Measurements from ENCODE around the gene USP27X.

DNA sequence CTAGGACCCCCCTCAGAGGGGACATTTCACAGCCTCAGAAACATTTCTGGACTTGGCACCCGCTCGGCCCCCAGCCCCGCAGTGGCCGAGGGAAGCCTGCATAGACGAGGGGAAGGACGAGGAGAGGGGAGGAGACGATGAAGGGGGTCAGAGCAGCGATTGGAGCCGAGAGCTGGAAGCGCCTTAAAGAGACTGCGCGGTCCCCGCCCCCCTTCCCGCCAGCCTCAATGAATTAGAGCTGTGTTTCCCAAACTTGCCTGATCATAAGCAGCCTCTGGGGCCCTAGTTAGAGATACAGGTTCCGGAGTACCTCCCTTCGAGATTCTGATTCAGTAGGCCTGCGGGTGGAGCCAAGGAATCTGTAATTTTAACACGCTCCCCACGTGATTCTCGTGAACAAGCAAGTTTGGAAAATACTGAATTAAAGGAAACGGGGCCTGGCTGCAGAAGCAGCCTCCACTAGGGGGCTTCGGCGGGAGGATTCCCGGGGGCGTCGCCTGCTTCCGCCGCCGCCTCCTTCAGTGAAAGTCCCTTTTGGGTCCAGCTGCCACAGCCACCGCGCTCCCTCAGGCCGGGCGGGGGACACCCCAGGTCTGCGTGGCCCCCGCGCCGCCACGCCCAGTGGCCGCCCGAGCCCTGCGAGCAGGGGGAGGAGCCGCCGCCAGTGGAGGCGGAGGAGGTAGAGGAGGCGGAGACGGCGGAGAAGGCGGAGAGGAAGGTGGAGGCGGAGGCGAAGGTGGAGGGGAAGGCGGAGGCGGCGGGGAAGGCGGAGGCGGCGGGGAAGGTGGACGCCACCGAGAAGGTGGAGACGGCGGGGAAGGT is at the start of gene USP27X:
- no peak for TF ChIP-seq FOSL1 (IDR thresholded peaks at IDR 0.05; ENCODE audit: insufficient read depth, low read depth, low read length)
- no peak for TF ChIP-seq TCF12 (IDR thresholded peaks at IDR 0.05; ENCODE audit: low read depth, low read length)
- TF ChIP-seq SUZ12 (IDR thresholded peaks at IDR 0.05; ENCODE audit: low read length), result no peak
- TF ChIP-seq, protein P1, sequence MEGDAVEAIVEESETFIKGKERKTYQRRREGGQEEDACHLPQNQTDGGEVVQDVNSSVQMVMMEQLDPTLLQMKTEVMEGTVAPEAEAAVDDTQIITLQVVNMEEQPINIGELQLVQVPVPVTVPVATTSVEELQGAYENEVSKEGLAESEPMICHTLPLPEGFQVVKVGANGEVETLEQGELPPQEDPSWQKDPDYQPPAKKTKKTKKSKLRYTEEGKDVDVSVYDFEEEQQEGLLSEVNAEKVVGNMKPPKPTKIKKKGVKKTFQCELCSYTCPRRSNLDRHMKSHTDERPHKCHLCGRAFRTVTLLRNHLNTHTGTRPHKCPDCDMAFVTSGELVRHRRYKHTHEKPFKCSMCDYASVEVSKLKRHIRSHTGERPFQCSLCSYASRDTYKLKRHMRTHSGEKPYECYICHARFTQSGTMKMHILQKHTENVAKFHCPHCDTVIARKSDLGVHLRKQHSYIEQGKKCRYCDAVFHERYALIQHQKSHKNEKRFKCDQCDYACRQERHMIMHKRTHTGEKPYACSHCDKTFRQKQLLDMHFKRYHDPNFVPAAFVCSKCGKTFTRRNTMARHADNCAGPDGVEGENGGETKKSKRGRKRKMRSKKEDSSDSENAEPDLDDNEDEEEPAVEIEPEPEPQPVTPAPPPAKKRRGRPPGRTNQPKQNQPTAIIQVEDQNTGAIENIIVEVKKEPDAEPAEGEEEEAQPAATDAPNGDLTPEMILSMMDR (IDR thresholded peaks at IDR 0.05; ENCODE audit: control extremely low read depth in 1 of 3, insufficient read depth in 1 of 3, low read depth in 1 of 3, low read length in 3 of 3), result peak; percentile 33 to 38 (median 35)
- no peak for TF ChIP-seq POU5F1 (IDR thresholded peaks at IDR 0.05; ENCODE audit: low read depth, low read length)
- no peak for TF ChIP-seq EP300 (IDR thresholded peaks at IDR 0.05; ENCODE audit: borderline replicate concordance in 1 of 2, low read depth in 2 of 2, low read length in 2 of 2)
- no peak for TF ChIP-seq SP1 (IDR thresholded peaks at IDR 0.05; ENCODE audit: low read depth, low read length)
- TF ChIP-seq MAFK (IDR thresholded peaks at IDR 0.05; ENCODE audit: low read depth, low read length), result no peak
- no peak for TF ChIP-seq EZH2 (IDR thresholded peaks at IDR 0.05; ENCODE audit: low read depth, low read length, severe bottlenecking)
- no peak for TF ChIP-seq RAD21 (IDR thresholded peaks at IDR 0.05 in 1 of 2, conservative IDR thresholded peaks at IDR 0.05 in 1 of 2; ENCODE audit: low read depth in 2 of 2, low read length in 2 of 2)
- TF ChIP-seq, protein P2, sequence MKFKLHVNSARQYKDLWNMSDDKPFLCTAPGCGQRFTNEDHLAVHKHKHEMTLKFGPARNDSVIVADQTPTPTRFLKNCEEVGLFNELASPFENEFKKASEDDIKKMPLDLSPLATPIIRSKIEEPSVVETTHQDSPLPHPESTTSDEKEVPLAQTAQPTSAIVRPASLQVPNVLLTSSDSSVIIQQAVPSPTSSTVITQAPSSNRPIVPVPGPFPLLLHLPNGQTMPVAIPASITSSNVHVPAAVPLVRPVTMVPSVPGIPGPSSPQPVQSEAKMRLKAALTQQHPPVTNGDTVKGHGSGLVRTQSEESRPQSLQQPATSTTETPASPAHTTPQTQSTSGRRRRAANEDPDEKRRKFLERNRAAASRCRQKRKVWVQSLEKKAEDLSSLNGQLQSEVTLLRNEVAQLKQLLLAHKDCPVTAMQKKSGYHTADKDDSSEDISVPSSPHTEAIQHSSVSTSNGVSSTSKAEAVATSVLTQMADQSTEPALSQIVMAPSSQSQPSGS (IDR thresholded peaks at IDR 0.05; ENCODE audit: low read length), result no peak
- TF ChIP-seq BCL11A (IDR thresholded peaks at IDR 0.05; ENCODE audit: low read depth in 2 of 2, low read length in 2 of 2), result no peak
- TF ChIP-seq POLR2A (IDR thresholded peaks at IDR 0.05; ENCODE audit: control extremely low read depth in 1 of 2, low read depth in 2 of 2, low read length in 2 of 2), result peak in 1 of 2 experiments; percentile 34; a peak in 1 of 3 replicates
- no peak for TF ChIP-seq CBX8 (IDR thresholded peaks at IDR 0.05; ENCODE audit: borderline replicate concordance, low read depth, low read length)
